ENCODE data around the gene PLET1. TPM values are rescaled to one million over a fixed set of nuclear protein-coding genes. Genes with fewer than 3 reads are reported as not detected.

Gene PLET1
- total and polyA plus RNA-seq, 2 experiments from 2014 or later: not detected

GRCh38 chr11:112212710-112213109, 48.0 kb downstream of the PLET1 start:
- H2AFZ ChIP-seq: no peak overlapping the region
- H3K79me2 ChIP-seq (ENCODE audit: insufficient read depth): no peaks in the 10 kb centered on the region
- 0 out of 2 replicates have a peak, but pooled peaks cover 3% of the 10 kb centered on the region for H3K4me1 ChIP-seq (ENCODE audit: insufficient read depth)
- TF ChIP-seq EZH2phosphoT487 (IDR thresholded peaks at IDR 0.05; ENCODE audit: insufficient read depth, low read depth) (no peak), EZH2 (IDR thresholded peaks at IDR 0.05; ENCODE audit: insufficient read depth, poor library complexity, severe bottlenecking) (no peak)
- H3F3A ChIP-seq (ENCODE audit: insufficient read depth): no peaks in the 10 kb centered on the region
- no peak overlapping the region for H3K27ac ChIP-seq
- H3K9me2 ChIP-seq (ENCODE audit: insufficient read depth): no peaks in the 10 kb centered on the region
- H3K9ac ChIP-seq: no peak overlapping the region
- DNase-seq: no peak
- H3K4me2 ChIP-seq (ENCODE audit: unreplicated experiment): no peak overlapping the region
- no peaks in the 10 kb centered on the region for H4K20me1 ChIP-seq (ENCODE audit: insufficient read depth)
- no peak overlapping the region for H3K4me3 ChIP-seq
- H3K36me3 ChIP-seq (ENCODE audit: low read depth): no peaks in the 10 kb centered on the region
- in situ Hi-C loops (cut with MboI): no loop called here
- no peaks in the 10 kb centered on the region for H3K9me3 ChIP-seq (ENCODE audit: low read depth)
- no peaks in the 10 kb centered on the region for H3K27me3 ChIP-seq (replicated peaks; ENCODE audit: insufficient read depth)

- Histone ChIP-seq H3K79me2 (ENCODE audit: insufficient read depth) (no peaks in the 10 kb centered on the region), H3K9me2 (ENCODE audit: insufficient read depth) (no peaks in the 10 kb centered on the region; the same call in 1 of the 2 replicates), H3K27me3 (replicated peaks; ENCODE audit: insufficient read depth) (no peaks in the 10 kb centered on the region), H3F3A (ENCODE audit: insufficient read depth) (no peaks in the 10 kb centered on the region), H4K20me1 (ENCODE audit: insufficient read depth) (no peaks in the 10 kb centered on the region), H2AFZ (no peak overlapping the region), H3K4me1 (ENCODE audit: insufficient read depth) (0 out of 2 replicates have a peak, but pooled peaks cover 3% of the 10 kb centered on the region), H3K36me3 (ENCODE audit: low read depth) (no peaks in the 10 kb centered on the region), H3K27ac (no peak overlapping the region), H3K9me3 (ENCODE audit: low read depth) (no peaks in the 10 kb centered on the region), H3K4me2 (ENCODE audit: unreplicated experiment) (no peak overlapping the region), H3K4me3 (no peak overlapping the region), H3K9ac (no peak overlapping the region)
- DNase-seq: peak; percentile 20
- no peak for TF ChIP-seq EZH2phosphoT487 (IDR thresholded peaks at IDR 0.05; ENCODE audit: insufficient read depth, low read depth)
- no peak for TF ChIP-seq EZH2 (IDR thresholded peaks at IDR 0.05; ENCODE audit: insufficient read depth, poor library complexity, severe bottlenecking)
- in situ Hi-C loops (cut with MboI): no loop called here
- WGBS, 2 experiments (ENCODE audit: low coverage in 1 of 2, low lambda C conversion rate in 2 of 2, missing lambda C conversion rate in 2 of 2): 60 to 62% methylated on average over 3 of the region's 3 CpGs
Measured at GRCh38 chr11:112212290-112212689, 48.4 kb downstream of the PLET1 start.

- H3K79me2 ChIP-seq (ENCODE audit: insufficient read depth): no peaks in the 10 kb centered on the region
- H3K9me2 ChIP-seq (ENCODE audit: insufficient read depth): no peaks in the 10 kb centered on the region; the same call in 1 of the 2 replicates
- H3K4me1 ChIP-seq (ENCODE audit: insufficient read depth): 0 out of 2 replicates have a peak, but pooled peaks cover 3% of the 10 kb centered on the region
- H2AFZ ChIP-seq: no peak overlapping the region
- DNase-seq: no peak
- no peak overlapping the region for H3K4me2 ChIP-seq (ENCODE audit: unreplicated experiment)
- no peak overlapping the region for H3K4me3 ChIP-seq
- no peaks in the 10 kb centered on the region for H3K9me3 ChIP-seq (ENCODE audit: low read depth)
- no peak overlapping the region for H3K9ac ChIP-seq
- in situ Hi-C loops (cut with MboI): no loop called here
- WGBS, 2 experiments (ENCODE audit: low coverage in 1 of 2, low lambda C conversion rate in 2 of 2, missing lambda C conversion rate in 2 of 2): 52 to 56% methylated on average over 2 of the region's 2 CpGs
- no peak overlapping the region for H3K27ac ChIP-seq
- TF ChIP-seq EZH2phosphoT487 (IDR thresholded peaks at IDR 0.05; ENCODE audit: insufficient read depth, low read depth) (no peak), EZH2 (IDR thresholded peaks at IDR 0.05; ENCODE audit: insufficient read depth, poor library complexity, severe bottlenecking) (no peak)
- no peaks in the 10 kb centered on the region for H3K27me3 ChIP-seq (replicated peaks; ENCODE audit: insufficient read depth)
- H3K36me3 ChIP-seq (ENCODE audit: low read depth): no peaks in the 10 kb centered on the region
- H4K20me1 ChIP-seq (ENCODE audit: insufficient read depth): no peaks in the 10 kb centered on the region
- no peaks in the 10 kb centered on the region for H3F3A ChIP-seq (ENCODE audit: insufficient read depth)
Measured at GRCh38 chr11:112211536-112211935, 49.1 kb downstream of the PLET1 start.

- TF ChIP-seq EZH2phosphoT487 (IDR thresholded peaks at IDR 0.05; ENCODE audit: insufficient read depth, low read depth): no peak
- no peak for TF ChIP-seq EZH2 (IDR thresholded peaks at IDR 0.05; ENCODE audit: insufficient read depth, poor library complexity, severe bottlenecking)
- no peak overlapping the region for H3K4me2 ChIP-seq (ENCODE audit: unreplicated experiment)
- 64 to 73% methylated on average over 1 of the region's 1 CpG for WGBS, 2 experiments (ENCODE audit: low coverage in 1 of 2, low lambda C conversion rate in 2 of 2, missing lambda C conversion rate in 2 of 2)
- H3K4me3 ChIP-seq: no peak overlapping the region
- no peaks in the 10 kb centered on the region for H4K20me1 ChIP-seq (ENCODE audit: insufficient read depth)
- H3K79me2 ChIP-seq (ENCODE audit: insufficient read depth): no peaks in the 10 kb centered on the region
- no peaks in the 10 kb centered on the region for H3K36me3 ChIP-seq (ENCODE audit: low read depth)
- H2AFZ ChIP-seq: no peak overlapping the region
- H3K27me3 ChIP-seq (replicated peaks; ENCODE audit: insufficient read depth): no peaks in the 10 kb centered on the region
- H3K27ac ChIP-seq: no peak overlapping the region
- no peaks in the 10 kb centered on the region; the same call in 1 of the 2 replicates for H3K9me2 ChIP-seq (ENCODE audit: insufficient read depth)
- in situ Hi-C loops (cut with MboI): no loop called here
- no peaks in the 10 kb centered on the region for H3K9me3 ChIP-seq (ENCODE audit: low read depth)
- H3F3A ChIP-seq (ENCODE audit: insufficient read depth): no peaks in the 10 kb centered on the region
- H3K4me1 ChIP-seq (ENCODE audit: insufficient read depth): 0 out of 2 replicates have a peak, but pooled peaks cover 3% of the 10 kb centered on the region
- no peak overlapping the region for H3K9ac ChIP-seq
- no peak for DNase-seq
Measured at GRCh38 chr11:112210890-112211289, 49.8 kb downstream of the PLET1 start.

- Histone ChIP-seq H3K9me3 (ENCODE audit: low read depth) (no peaks in the 10 kb centered on the region), H3K27ac (no peak overlapping the region), H4K20me1 (ENCODE audit: insufficient read depth) (no peaks in the 10 kb centered on the region), H3K9me2 (ENCODE audit: insufficient read depth) (no peaks in the 10 kb centered on the region; the same call in 1 of the 2 replicates), H2AFZ (no peak overlapping the region), H3K4me2 (ENCODE audit: unreplicated experiment) (no peak overlapping the region), H3K4me1 (ENCODE audit: insufficient read depth) (no peaks in the 10 kb centered on the region), H3K4me3 (no peak overlapping the region), H3F3A (ENCODE audit: insufficient read depth) (no peaks in the 10 kb centered on the region), H3K9ac (no peak overlapping the region), H3K79me2 (ENCODE audit: insufficient read depth) (no peaks in the 10 kb centered on the region), H3K36me3 (ENCODE audit: low read depth) (no peaks in the 10 kb centered on the region), H3K27me3 (replicated peaks; ENCODE audit: insufficient read depth) (no peaks in the 10 kb centered on the region)
- TF ChIP-seq EZH2 (IDR thresholded peaks at IDR 0.05; ENCODE audit: insufficient read depth, poor library complexity, severe bottlenecking): no peak
- TF ChIP-seq EZH2phosphoT487 (IDR thresholded peaks at IDR 0.05; ENCODE audit: insufficient read depth, low read depth): no peak
- in situ Hi-C loops (cut with MboI): no loop called here
- 87 to 91% methylated on average over 13 to 23 of the region's 23 CpGs for WGBS, 2 experiments (ENCODE audit: low coverage in 1 of 2, low lambda C conversion rate in 2 of 2, missing lambda C conversion rate in 2 of 2)
- DNase-seq: no peak
Measured at GRCh38 chr11:112206071-112206470, 54.6 kb downstream of the PLET1 start.

Data from GM23248 (cell line).